ENCODE measurements around the gene PLD5.
"Not testable (repeated sequence)": the region's sequence is repeated elsewhere in the genome, so short reads cannot be mapped to it uniquely, and the experiment has no call there.

GRCh38 chr1:242282758-242283485 is 241.6 kb downstream of the PLD5 start:
- not testable (repeated sequence) for TF ChIP-seq ERF (CRISPR knock-in tag; IDR thresholded peaks at IDR 0.05); POLR2A (IDR thresholded peaks at IDR 0.05; ENCODE audit: insufficient read depth in 1 of 2, low read depth in 2 of 2, low read length in 2 of 2); HMGXB4 (CRISPR knock-in tag; IDR thresholded peaks at IDR 0.05; ENCODE audit: borderline replicate concordance in 1 of 2, low read depth in 1 of 2); HOXA7 (CRISPR knock-in tag; IDR thresholded peaks at IDR 0.05); FOSL2 (CRISPR knock-in tag; IDR thresholded peaks at IDR 0.05); YY1 (IDR thresholded peaks at IDR 0.05; ENCODE audit: insufficient read depth, insufficient replicate concordance, low read depth, low read length); KMT2A (CRISPR knock-in tag; IDR thresholded peaks at IDR 0.05); U2AF1 (optimal IDR thresholded peaks at IDR 0.05; ENCODE audit: low read depth, low read length); ISL2 (CRISPR knock-in tag; IDR thresholded peaks at IDR 0.05); TCF7L2 (IDR thresholded peaks at IDR 0.05; ENCODE audit: low read depth, low read length)
